ENCODE data around the gene DMWD. TPM values are rescaled to one million over a fixed set of nuclear protein-coding genes. Genes with fewer than 3 reads are reported as not detected.
A peak's percentile ranks its signal among the peaks of the same experiment; 100 is the strongest.

DMWD gene
- total RNA-seq, 1 experiment from 2014 or later: 76.9 TPM

- H3K27me3 Mint-ChIP-seq (ENCODE audit: unreplicated experiment): no peaks in the 10 kb centered on the region
- CTCF ChIA-PET: interaction anchor here (0.7 kb wide), 1 partner anchor 31 kb away, joined by 3 read pairs; no protein-coding TSS in a partner anchor
- H3K4me1 Mint-ChIP-seq (ENCODE audit: low read depth, unreplicated experiment): peaks cover 2% of the 10 kb centered on the region
- peaks cover 59% of the 10 kb centered on the region for H3K36me3 Mint-ChIP-seq (ENCODE audit: insufficient read depth, unreplicated experiment)
- H3K4me3 Mint-ChIP-seq (ENCODE audit: low read depth, unreplicated experiment): no peak overlapping the region
- BruUV-seq (replicated peaks): TSS peak; percentile 27
- no peak for TF ChIP-seq CTCF (IDR thresholded peaks at IDR 0.05; ENCODE audit: unreplicated experiment)
- DNase-seq: no peak
- no peaks in the 10 kb centered on the region for H3K9me3 Mint-ChIP-seq (ENCODE audit: low read depth, unreplicated experiment)
- intact Hi-C loops (cut with micrococcal nuclease; ENCODE audit: unreplicated experiment): no loop called here
- H3K27ac Mint-ChIP-seq (ENCODE audit: unreplicated experiment): no peak overlapping the region
Observed at GRCh38 chr19:45815481-45816216, 23.0 kb upstream of the DMWD start.

DNA sequence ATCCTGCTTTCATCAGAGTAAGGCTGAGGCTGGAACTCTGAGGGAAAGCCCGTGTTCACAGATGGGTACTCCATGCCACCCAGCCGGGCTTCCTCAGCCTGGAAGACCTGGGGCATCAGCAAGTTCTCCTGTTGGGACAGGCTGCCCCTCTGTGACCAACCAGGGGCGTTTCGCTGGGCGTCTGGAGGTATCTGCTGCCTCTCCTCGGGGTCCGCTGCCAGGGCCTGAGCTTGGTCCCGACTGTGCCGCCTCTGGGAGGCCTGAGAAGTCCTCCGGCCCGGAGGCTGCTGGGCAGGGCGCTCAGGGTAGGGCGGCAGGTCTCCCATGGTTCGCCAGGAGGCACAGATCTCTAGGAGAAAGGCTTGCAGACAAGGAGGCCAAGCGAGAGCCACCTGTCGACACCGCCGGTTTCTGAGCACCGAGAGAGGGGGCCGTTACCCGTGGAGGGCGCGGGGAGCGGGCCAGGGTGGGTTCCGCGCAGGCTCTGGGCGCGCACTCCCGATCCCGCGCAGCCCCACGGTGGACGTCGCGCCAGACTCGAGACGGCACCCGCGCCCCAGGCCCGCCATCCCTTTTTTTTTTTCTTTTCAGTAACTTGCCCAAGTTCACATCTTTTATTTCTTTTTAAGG is 22.3 kb upstream of the DMWD start, which contains the start of gene RSPH6A:
TSS of gene RSPH6A (minus strand) at position 458 of the 630 bp plus-strand sequence. CDS start at position 326, 132 bp downstream.
- intact Hi-C loops (cut with micrococcal nuclease; ENCODE audit: unreplicated experiment): no loop called here
- H3K27ac Mint-ChIP-seq (ENCODE audit: unreplicated experiment): no peak within 1 kb of the TSS
- BruUV-seq (replicated peaks): no TSS peak

DNA sequence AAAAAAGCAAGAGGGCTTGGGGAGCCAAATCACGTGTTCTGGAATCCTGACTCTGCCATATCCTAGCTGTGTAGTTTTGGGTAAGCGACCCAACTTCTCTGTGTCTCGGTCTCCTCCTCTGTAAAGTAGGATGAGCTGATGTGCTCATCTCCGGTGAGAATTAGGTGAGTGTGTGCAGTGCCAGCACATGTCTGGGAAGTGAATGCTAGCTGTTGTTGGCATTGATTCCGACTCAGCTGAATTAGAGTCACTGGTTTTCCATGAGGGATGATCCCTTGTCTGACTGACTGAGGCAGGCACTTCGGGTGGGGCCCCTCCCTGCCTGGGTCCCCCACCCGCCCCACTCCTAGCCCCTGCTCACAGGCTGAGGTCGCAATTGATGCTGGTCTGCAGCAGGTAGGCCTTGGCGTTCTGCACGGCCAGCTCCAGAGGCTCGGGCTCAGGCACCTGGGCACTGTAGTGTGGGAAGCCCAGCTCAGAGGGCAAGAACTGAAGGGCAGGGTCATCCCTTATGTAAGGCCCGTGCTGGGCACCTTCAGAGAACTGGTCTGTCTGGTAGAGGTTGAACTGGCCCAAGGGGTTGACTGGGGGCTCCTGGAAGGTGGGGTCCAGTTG is 21.6 kb upstream of the DMWD start:
- no TSS peak for BruUV-seq (replicated peaks)
- CTCF ChIA-PET: interaction anchor here (0.5 to 0.7 kb wide), 2 partner anchors 44 to 50 kb away, joined by 3 to 4 read pairs; no protein-coding TSS in a partner anchor
- intact Hi-C loops (cut with micrococcal nuclease; ENCODE audit: unreplicated experiment): no loop called here
- Mint-ChIP-seq H3K9me3 (ENCODE audit: low read depth, unreplicated experiment) (no peaks in the 10 kb centered on the region), H3K4me1 (ENCODE audit: low read depth, unreplicated experiment) (peaks cover 14% of the 10 kb centered on the region), H3K27me3 (ENCODE audit: unreplicated experiment) (no peaks in the 10 kb centered on the region), H3K27ac (ENCODE audit: unreplicated experiment) (no peak overlapping the region), H3K4me3 (ENCODE audit: low read depth, unreplicated experiment) (no peak overlapping the region), H3K36me3 (ENCODE audit: insufficient read depth, unreplicated experiment) (peaks cover 59% of the 10 kb centered on the region)
- no peak for TF ChIP-seq CTCF (IDR thresholded peaks at IDR 0.05; ENCODE audit: unreplicated experiment)
- no peak for DNase-seq

More for the DNA sequence above, 22.3 kb upstream of the DMWD start, which contains the start of gene RSPH6A:
- no peak for TF ChIP-seq CTCF (IDR thresholded peaks at IDR 0.05; ENCODE audit: unreplicated experiment)
- Mint-ChIP-seq H3K4me1 (ENCODE audit: low read depth, unreplicated experiment) (peaks cover 7% of the 10 kb centered on the region), H3K4me3 (ENCODE audit: low read depth, unreplicated experiment) (no peak within 1 kb of the TSS), H3K36me3 (ENCODE audit: insufficient read depth, unreplicated experiment) (peaks cover 61% of the 10 kb centered on the region), H3K9me3 (ENCODE audit: low read depth, unreplicated experiment) (no peaks in the 10 kb centered on the region), H3K27me3 (ENCODE audit: unreplicated experiment) (no peaks in the 10 kb centered on the region)
- no peak for DNase-seq
- CTCF ChIA-PET: interaction anchor here (0.7 kb wide), 1 partner anchor 50 kb away, joined by 3 read pairs; no protein-coding TSS in a partner anchor

DNA sequence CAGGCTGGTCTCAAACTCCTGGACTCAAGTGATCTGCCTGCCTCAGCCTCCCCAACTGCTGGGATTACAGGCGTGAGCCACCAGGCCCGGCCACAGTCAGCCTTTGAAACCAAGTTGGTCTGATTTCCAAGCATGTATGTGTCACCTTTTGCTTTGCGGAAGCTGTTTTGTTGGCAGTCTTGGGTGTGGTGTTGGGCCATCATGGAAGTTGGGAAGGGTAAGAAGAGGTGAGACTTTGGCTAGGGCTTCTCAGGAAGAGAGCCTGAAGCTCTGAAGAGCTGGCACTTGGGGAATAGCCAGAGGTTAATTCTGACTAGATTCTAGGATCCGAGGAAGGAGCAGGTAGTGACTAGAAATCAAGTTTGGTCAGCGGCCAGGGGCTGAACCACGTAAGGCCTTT is 19.7 kb upstream of the DMWD start:
- H3K4me3 Mint-ChIP-seq (ENCODE audit: low read depth, unreplicated experiment): no peak overlapping the region
- no TSS peak for BruUV-seq (replicated peaks)
- H3K36me3 Mint-ChIP-seq (ENCODE audit: insufficient read depth, unreplicated experiment): peaks cover 45% of the 10 kb centered on the region
- no peaks in the 10 kb centered on the region for H3K9me3 Mint-ChIP-seq (ENCODE audit: low read depth, unreplicated experiment)
- H3K27ac Mint-ChIP-seq (ENCODE audit: unreplicated experiment): no peak overlapping the region
- no peaks in the 10 kb centered on the region for H3K27me3 Mint-ChIP-seq (ENCODE audit: unreplicated experiment)
- peaks cover 16% of the 10 kb centered on the region for H3K4me1 Mint-ChIP-seq (ENCODE audit: low read depth, unreplicated experiment)
- no peak for TF ChIP-seq CTCF (IDR thresholded peaks at IDR 0.05; ENCODE audit: unreplicated experiment)
- no peak for DNase-seq
- CTCF ChIA-PET: interaction anchor here (1.0 kb wide), 1 partner anchor 13 kb away, joined by 3 read pairs; no protein-coding TSS in a partner anchor
- intact Hi-C loops (cut with micrococcal nuclease; ENCODE audit: unreplicated experiment): no loop called here

Data from Calu3 (cell line).